ENCODE results near the gene SRSF3.

GRCh38 chr6:36615018-36615761 is 21.0 kb downstream of the SRSF3 start:
- TF ChIP-seq POLR2A (IDR thresholded peaks at IDR 0.05) (no peak), CTCF (IDR thresholded peaks at IDR 0.05) (peak; percentile 39 to 61 (median 50))

Measured in upper lobe of left lung (tissue), 4 donors.